Stimulated activated CD8-positive, alpha-beta memory T cell treated with anti-CD3 and anti-CD28 coated beads, Interleukin-7, amount 100 ng/mL, for 4 hours (primary cell): ENCODE measurements around the gene EVX2.

ENCODE experiments used
- DNase-seq, 2 donors: peaks; one replicate each; pipeline ENCODE4 v3.0.0-alpha.2; 2020; ENCODE audit warnings: low read depth in 2 of 2

EVX2 gene

DNA sequence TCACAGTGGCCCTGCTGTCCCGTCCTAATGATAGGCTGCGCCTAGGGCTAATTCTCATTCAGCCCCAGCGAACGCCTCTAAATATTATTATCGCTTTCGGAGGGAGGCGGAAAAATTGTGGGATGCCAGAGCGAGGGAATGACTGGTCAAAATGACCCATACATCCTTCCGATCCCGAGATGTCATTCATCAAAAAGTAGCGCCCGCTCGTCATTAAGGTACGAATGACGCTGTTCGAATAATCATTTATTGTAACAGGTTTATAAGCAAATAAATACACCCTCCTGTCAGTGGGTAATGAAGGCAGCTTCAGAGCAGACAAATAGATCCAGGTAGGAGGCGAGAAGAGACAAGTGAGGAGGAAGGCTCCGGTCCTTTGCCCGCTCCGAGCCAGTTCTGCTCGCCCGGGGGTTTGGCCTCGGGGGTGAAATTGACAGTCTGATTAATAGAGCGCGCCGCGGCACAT is at the start of gene EVX2:
EVX2 (minus strand) TSS at position 167 of the 466 bp plus-strand sequence. CDS start 186 bp downstream, outside the sequence.
- DNase-seq, result no peak

- DNase-seq, result no peak
Measured at GRCh38 chr2:176133389-176133788, 49.6 kb upstream of the EVX2 start.

- no peak for DNase-seq
Measured at GRCh38 chr2:176132205-176133171, 48.7 kb upstream of the EVX2 start.

DNA sequence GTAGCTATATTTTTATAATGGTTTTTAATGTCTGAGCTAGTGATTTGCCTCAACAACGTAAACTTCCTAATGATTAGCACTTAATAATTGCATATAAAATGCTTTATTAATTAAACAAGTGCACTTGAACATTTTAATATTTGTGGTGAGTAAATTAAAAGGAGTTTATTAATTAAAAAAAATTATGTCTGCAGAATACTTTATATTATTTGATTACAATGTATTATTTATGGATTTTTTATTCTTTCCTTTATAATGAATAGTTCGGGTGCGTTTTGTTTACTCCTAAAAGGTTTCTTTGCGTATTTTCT is 48.0 kb upstream of the EVX2 start:
- no peak for DNase-seq

- DNase-seq, result no peak
Measured at GRCh38 chr2:176130957-176131847, 47.4 kb upstream of the EVX2 start.

- DNase-seq, result peak in 1 of 2 donors; percentile 17
Measured at GRCh38 chr2:176130147-176130956, 46.6 kb upstream of the EVX2 start.

- DNase-seq, result no peak
Measured at GRCh38 chr2:176129813-176130146, 46.0 kb upstream of the EVX2 start.

DNA sequence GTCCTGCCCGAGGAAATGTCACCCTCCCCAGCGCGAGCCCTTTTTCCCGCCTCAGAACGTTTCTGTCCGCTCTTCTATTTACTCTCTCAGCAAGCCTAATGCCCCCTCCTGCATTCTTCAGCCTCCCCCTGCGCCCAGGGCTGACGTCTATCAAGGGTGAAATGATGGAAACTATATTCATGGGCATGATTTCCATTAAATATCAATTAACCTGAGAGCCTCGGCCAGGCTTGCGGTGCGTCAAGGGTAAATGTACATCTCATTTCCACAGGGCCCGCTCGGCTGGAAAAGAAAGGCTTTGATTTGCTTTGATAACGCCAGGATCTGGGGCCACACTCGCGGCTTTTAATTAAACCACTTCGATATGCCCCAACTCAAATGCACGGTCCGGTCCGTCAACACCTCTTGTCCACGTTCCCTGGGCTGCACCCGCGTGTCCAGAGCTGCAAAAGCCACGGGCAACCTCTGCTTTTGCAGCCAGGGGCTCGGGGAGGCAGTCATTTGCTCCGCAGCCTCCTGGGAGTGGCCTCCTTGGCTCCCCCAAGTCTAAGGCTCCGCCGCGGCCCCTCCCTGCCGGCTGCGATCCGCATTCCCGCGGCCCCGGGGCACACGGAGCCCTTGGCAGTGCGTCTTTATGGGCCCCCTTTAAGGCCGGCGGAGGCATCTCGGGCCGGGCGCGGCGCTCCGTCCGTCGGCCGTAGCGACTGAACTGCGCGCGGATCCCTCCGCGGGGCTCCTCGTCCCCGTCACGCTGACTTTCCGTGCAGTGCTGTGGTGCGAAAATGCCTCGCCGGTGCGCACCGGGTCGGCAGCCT is 45.4 kb upstream of the EVX2 start, which contains the start of gene HOXD8:
HOXD8 (plus strand) TSS at position 724 of the 815 bp plus-strand sequence. CDS start 662 bp downstream, outside the sequence.
- peak in 1 of 2 donors; percentile 19 for DNase-seq

GRCh38 chr2:176128172-176128981 is 44.6 kb upstream of the EVX2 start:
- no peak for DNase-seq

DNA sequence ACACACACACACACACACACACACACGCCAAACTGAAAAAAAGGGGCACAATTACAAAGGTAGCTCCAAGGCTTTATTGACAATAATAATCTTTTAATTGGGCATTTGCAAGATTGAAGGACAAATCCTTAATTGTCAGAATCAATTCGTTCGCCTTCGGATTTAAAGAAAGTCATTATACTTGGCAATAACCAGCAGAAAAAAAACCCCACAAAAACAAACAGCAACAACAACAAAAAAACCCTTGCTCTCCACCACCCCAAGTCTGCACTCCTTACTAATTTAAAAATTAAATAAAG is 44.0 kb upstream of the EVX2 start:
- no peak for DNase-seq

- peak; percentile 40 to 42 for DNase-seq
Measured at GRCh38 chr2:176126929-176127773, 43.4 kb upstream of the EVX2 start.

- no peak for DNase-seq
Measured at GRCh38 chr2:176125772-176126054, 42.0 kb upstream of the EVX2 start.

- DNase-seq, result no peak
Measured at GRCh38 chr2:176124947-176125771, 41.4 kb upstream of the EVX2 start.

GRCh38 chr2:176124110-176124946 is 40.6 kb upstream of the EVX2 start:
- DNase-seq, result no peak

DNA sequence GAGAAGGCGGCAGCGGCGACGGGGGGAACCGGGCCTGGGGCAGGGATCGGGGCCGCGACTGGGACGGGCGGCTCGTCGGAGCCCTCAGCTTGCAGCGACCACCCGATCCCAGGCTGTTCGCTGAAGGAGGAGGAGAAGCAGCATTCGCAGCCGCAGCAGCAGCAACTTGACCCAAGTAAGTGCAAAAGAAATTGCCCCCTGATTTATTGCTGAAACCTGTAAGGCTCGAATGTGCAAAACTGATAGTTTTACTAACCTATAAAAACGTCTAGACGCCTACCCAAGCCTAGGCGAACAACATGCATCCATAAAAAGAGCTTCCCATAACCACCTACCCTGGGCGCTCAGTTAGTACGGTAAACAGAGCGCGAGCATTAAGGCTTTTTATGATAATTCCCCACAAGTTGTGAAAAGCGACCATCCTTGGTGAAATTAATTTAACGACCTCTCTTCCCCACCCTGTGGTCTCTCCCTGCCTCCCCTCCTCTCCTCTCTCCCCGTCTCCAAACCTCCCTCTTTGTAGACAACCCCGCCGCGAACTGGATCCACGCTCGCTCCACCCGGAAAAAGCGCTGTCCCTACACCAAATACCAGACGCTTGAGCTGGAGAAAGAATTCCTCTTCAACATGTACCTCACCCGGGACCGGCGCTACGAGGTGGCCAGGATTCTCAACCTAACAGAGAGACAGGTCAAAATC is 39.8 kb upstream of the EVX2 start:
- no peak for DNase-seq

GRCh38 chr2:176122683-176123410 is 39.1 kb upstream of the EVX2 start, which contains the start of gene HOXD9:
Gene HOXD9, plus strand, starts transcription at chr2:176122719. Its CDS starts 50 bp downstream, at chr2:176122769.
- DNase-seq, result no peak
